NT2/D1 (cell line): ENCODE data around the gene ZEB2.

Experiments
- DNase-seq: peaks from one replicate; pipeline ENCODE4 v3.0.0-alpha.2; 2011; ENCODE audit warnings: low read depth, low spot score
- H3K27me3 ChIP-seq: 2 replicates; pipeline ENCODE4 v1.6.0; 2011; ENCODE audit warnings: mild to moderate bottlenecking; ENCODE audit not compliant: insufficient read length, insufficient read depth
- H3K36me3 ChIP-seq: 2 replicates; pipeline ENCODE4 v1.6.1; 2011; ENCODE audit warnings: mild to moderate bottlenecking, low read length, mixed read lengths; ENCODE audit not compliant: insufficient read depth, insufficient read length
- H3K4me1 ChIP-seq: 2 replicates; pipeline ENCODE4 v1.5.1; 2011; ENCODE audit not compliant: insufficient read depth, insufficient read length
- H3K4me3 ChIP-seq: 2 replicates; pipeline ENCODE4 v1.5.1; 2011; ENCODE audit warnings: low read depth; ENCODE audit not compliant: insufficient read length
- H3K9ac ChIP-seq: 2 replicates; pipeline ENCODE4 v1.6.0; 2011; ENCODE audit warnings: low read depth; ENCODE audit not compliant: insufficient read length
- H3K9me3 ChIP-seq: 2 replicates; pipeline ENCODE4 v1.5.1; 2011; ENCODE audit warnings: mild to moderate bottlenecking, low read length; ENCODE audit not compliant: insufficient read depth
- SUZ12 ChIP-seq: IDR thresholded peaks from 2 replicates; pipeline ENCODE4 v1.6.1; 2011; ENCODE audit not compliant: insufficient read length, insufficient read depth; ENCODE audit errors: extremely low read depth
- YY1 ChIP-seq: IDR thresholded peaks from 2 replicates; pipeline ENCODE4 v1.6.1; 2011; ENCODE audit not compliant: insufficient read length, insufficient read depth
- ZNF274 ChIP-seq: IDR thresholded peaks from 2 replicates; pipeline ENCODE4 v1.6.1; 2011; ENCODE audit warnings: mild to moderate bottlenecking, low read depth, low read length

The ZEB2 gene

GRCh38 chr2:144505245-144505831, 14.6 kb downstream of the ZEB2 start:
- no peak overlapping the region for H3K4me3 ChIP-seq
- no peak overlapping the region for H3K9ac ChIP-seq

GRCh38 chr2:144504218-144504641, 15.7 kb downstream of the ZEB2 start:
- no peaks in the 10 kb centered on the region for H3K9me3 ChIP-seq
- TF ChIP-seq ZNF274: no peak
- H3K36me3 ChIP-seq: peaks cover 13% of the 10 kb centered on the region
- H3K9ac ChIP-seq: peak overlapping the region; percentile 27
- no peak overlapping the region for H3K4me3 ChIP-seq
- no peak for DNase-seq
- no peaks in the 10 kb centered on the region for H3K27me3 ChIP-seq
- no peaks in the 10 kb centered on the region for H3K4me1 ChIP-seq

More at GRCh38 chr2:144505245-144505831, 14.6 kb downstream of the ZEB2 start:
- Histone ChIP-seq H3K36me3 (peaks cover 13% of the 10 kb centered on the region), H3K27me3 (no peaks in the 10 kb centered on the region), H3K9me3 (no peaks in the 10 kb centered on the region), H3K4me1 (no peaks in the 10 kb centered on the region)
- DNase-seq: no peak
- no peak for TF ChIP-seq SUZ12
- no peak for TF ChIP-seq YY1
- no peak for TF ChIP-seq ZNF274

GRCh38 chr2:144503242-144503641, 16.7 kb downstream of the ZEB2 start:
- Histone ChIP-seq H3K27me3 (no peaks in the 10 kb centered on the region), H3K9ac (no peak overlapping the region), H3K4me3 (no peak overlapping the region), H3K4me1 (no peaks in the 10 kb centered on the region), H3K36me3 (peaks cover 17% of the 10 kb centered on the region), H3K9me3 (no peaks in the 10 kb centered on the region)
- DNase-seq: no peak
- TF ChIP-seq ZNF274: no peak
- TF ChIP-seq SUZ12: no peak
- no peak for TF ChIP-seq YY1

GRCh38 chr2:144502369-144502768, 17.6 kb downstream of the ZEB2 start:
- DNase-seq: no peak
- no peaks in the 10 kb centered on the region for H3K4me1 ChIP-seq
- H3K9ac ChIP-seq: no peak overlapping the region
- TF ChIP-seq SUZ12 (no peak), YY1 (no peak), ZNF274 (no peak)
- no peaks in the 10 kb centered on the region for H3K27me3 ChIP-seq
- H3K4me3 ChIP-seq: no peak overlapping the region
- no peaks in the 10 kb centered on the region for H3K9me3 ChIP-seq
- peaks cover 17% of the 10 kb centered on the region for H3K36me3 ChIP-seq

- TF ChIP-seq YY1 (no peak), ZNF274 (no peak), SUZ12 (no peak)
- H3K36me3 ChIP-seq: peaks cover 21% of the 10 kb centered on the region
- H3K27me3 ChIP-seq: no peaks in the 10 kb centered on the region
- H3K4me3 ChIP-seq: no peak overlapping the region
- H3K9ac ChIP-seq: no peak overlapping the region
- no peaks in the 10 kb centered on the region for H3K9me3 ChIP-seq
- no peaks in the 10 kb centered on the region for H3K4me1 ChIP-seq
- no peak for DNase-seq
Measured at GRCh38 chr2:144501627-144502026, 18.3 kb downstream of the ZEB2 start.

- H3K4me1 ChIP-seq: no peaks in the 10 kb centered on the region
- H3K27me3 ChIP-seq: no peaks in the 10 kb centered on the region
- H3K9ac ChIP-seq: no peak overlapping the region
- no peak for TF ChIP-seq ZNF274
- no peak for TF ChIP-seq YY1
- no peak for TF ChIP-seq SUZ12
- H3K9me3 ChIP-seq: no peaks in the 10 kb centered on the region
- DNase-seq: no peak
- H3K4me3 ChIP-seq: no peak overlapping the region
- peaks cover 21% of the 10 kb centered on the region for H3K36me3 ChIP-seq
Measured at GRCh38 chr2:144501118-144501517, 18.8 kb downstream of the ZEB2 start.

- DNase-seq: no peak
- H3K4me1 ChIP-seq: no peaks in the 10 kb centered on the region
- no peak overlapping the region for H3K4me3 ChIP-seq
- no peaks in the 10 kb centered on the region for H3K27me3 ChIP-seq
- no peak overlapping the region for H3K9ac ChIP-seq
- TF ChIP-seq SUZ12 (no peak), YY1 (no peak), ZNF274 (no peak)
- H3K36me3 ChIP-seq: peaks cover 25% of the 10 kb centered on the region
- H3K9me3 ChIP-seq: no peaks in the 10 kb centered on the region
Measured at GRCh38 chr2:144500563-144500962, 19.4 kb downstream of the ZEB2 start.
